ENCODE data around the gene POLR3B.
A peak's percentile ranks its signal among the peaks of the same experiment; 100 is the strongest.
"Not testable (repeated sequence)": the region's sequence is repeated elsewhere in the genome, so short reads cannot be mapped to it uniquely, and the experiment has no call there.

The POLR3B gene

DNA sequence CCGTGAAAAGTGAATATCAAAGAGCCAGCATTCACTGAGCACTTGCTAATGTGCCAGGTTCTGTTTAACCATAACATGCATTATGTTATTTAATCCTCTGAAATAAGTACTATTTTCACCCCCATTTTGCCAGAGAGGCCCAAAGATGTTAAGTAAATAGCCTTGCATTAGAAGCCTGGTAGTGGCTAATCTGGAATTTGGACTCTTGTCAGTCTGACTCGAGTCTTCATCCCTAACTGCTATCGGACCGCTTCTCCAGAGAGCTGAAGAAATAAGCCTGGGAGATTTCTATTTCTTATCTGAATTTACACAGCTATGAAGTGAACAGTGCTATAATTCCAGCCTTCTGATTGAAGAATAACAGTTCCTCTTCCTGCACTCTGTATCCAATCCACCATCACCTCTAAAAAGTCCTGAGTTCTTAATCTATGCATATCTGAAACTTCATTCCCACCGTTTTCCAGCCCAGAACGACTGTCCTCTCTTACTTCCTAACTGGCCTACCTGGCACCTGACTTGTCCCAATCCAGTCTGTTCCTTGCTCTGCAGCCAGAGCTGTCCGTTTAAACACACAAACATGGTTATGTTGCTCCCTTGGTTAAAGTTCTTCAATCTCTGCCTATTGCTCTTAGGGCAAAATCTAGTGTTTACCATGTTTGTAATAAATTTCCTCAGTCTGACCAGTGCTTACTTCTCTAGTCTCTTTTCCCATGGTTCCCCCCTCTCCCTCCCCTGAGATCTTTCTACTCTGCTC, 2.3 kb downstream of the POLR3B start:
- Mint-ChIP-seq H3K4me3 (no peak overlapping the region), H3K27me3 (no peaks in the 10 kb centered on the region), H3K27ac (no peak overlapping the region), H3K36me3 (peaks cover 12% of the 10 kb centered on the region in 2 donors), H3K4me1 (peaks cover 8 to 16% of the 10 kb centered on the region in 2 donors), H3K9me3 (no peaks in the 10 kb centered on the region)
- no peak for DNase-seq
- no peak for ATAC-seq (replicated peaks)

GRCh38 chr12:106360400-106360994, 2.9 kb downstream of the POLR3B start:
- Mint-ChIP-seq H3K36me3 (peaks cover 16 to 18% of the 10 kb centered on the region in 2 donors), H3K27ac (no peak overlapping the region), H3K27me3 (no peaks in the 10 kb centered on the region), H3K9me3 (no peaks in the 10 kb centered on the region), H3K4me1 (peaks cover 8 to 16% of the 10 kb centered on the region in 2 donors), H3K4me3 (no peak overlapping the region)
- DNase-seq = no peak
- no peak for ATAC-seq (replicated peaks)

GRCh38 chr12:106362971-106363370, 5.4 kb downstream of the POLR3B start:
- H3K36me3 Mint-ChIP-seq = peaks cover 16 to 18% of the 10 kb centered on the region in 2 donors

DNA sequence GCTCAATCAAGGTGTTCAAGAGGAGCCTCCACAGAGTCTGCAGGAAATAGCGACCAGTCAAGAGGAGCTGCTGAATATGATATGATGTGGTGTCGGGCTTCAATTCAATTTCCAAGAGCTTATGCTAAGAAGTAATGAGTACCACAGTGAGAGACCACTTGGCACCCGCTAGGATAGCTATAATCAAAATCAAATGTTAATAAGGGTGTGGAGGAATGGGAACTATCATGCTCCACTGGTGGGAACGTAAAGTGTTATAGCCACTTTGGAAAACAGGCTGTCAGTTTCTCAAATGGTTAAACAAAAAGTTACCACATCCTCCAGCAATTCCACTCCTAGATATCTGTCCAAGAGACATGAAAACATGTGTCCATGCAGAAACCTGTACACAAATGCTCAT, 6.7 kb downstream of the POLR3B start:
- no peak overlapping the region for H3K27ac Mint-ChIP-seq
- H3K27me3 Mint-ChIP-seq = no peaks in the 10 kb centered on the region
- H3K36me3 Mint-ChIP-seq = peaks cover 15 to 21% of the 10 kb centered on the region in 2 donors
- no peaks in the 10 kb centered on the region for H3K9me3 Mint-ChIP-seq
- no peaks in the 10 kb centered on the region for H3K4me1 Mint-ChIP-seq
- no peak for DNase-seq
- H3K4me3 Mint-ChIP-seq = no peak overlapping the region
- ATAC-seq (replicated peaks) = no peak

More at GRCh38 chr12:106362971-106363370, 5.4 kb downstream of the POLR3B start:
- Mint-ChIP-seq H3K4me3 (no peak overlapping the region), H3K9me3 (no peaks in the 10 kb centered on the region), H3K27ac (no peak overlapping the region), H3K4me1 (peaks cover 3 to 9% of the 10 kb centered on the region in 2 donors), H3K27me3 (no peaks in the 10 kb centered on the region)
- no peak for DNase-seq
- no peak for ATAC-seq (replicated peaks)

DNA sequence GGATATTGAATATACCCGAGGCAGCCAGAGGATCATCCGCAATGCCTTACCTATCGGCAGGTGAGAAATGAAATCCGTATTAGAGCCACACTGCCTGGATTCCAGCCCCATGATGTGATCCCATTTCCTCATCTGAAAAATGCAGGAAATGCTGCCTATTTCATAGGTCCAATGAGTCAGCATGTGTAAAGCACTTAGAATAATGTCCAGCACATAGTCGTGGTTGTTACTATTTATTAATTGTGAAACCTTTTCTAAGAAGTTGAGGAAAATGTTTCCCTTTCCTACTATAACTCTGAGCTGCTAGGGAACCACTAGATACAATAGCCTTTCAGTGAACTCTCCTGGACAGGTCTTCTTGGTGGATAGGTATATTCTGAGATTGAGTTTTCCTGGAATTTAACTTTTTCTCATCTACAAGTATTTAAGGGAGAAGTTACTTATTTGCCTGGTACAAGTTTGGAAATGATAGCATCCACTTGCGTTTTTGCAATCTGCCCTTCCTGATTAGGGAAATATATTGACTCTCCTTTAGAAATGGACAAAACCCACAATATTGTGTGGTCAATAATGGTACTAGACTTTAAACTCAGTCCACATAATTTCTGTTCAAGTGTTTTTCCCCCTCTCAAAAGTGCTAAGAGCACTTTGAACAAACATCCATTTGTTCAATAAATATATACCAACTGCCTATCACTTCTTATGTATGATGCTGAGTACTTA, 12.2 kb downstream of the POLR3B start:
- H3K4me1 Mint-ChIP-seq = no peaks in the 10 kb centered on the region
- H3K36me3 Mint-ChIP-seq = peaks cover 39 to 54% of the 10 kb centered on the region in 2 donors

DNA sequence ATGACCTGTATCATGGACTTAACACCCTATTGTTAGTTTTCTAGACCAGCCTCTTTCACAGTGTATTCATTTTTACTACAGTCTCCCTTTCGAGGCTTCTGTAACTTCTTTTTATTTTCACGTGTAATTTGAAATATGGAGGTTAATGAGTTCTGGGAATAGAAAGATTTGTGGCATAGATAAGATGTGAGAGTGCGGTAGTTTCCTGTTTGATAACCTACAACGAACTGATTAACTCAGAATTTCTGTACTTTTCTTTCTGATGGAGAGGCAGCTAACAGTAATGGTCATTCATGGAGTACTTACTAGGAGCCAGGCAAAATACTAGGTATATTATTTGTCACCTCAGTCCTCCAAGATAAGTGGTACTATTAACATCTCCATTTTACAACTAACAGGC, 21.2 kb downstream of the POLR3B start:
- Mint-ChIP-seq H3K36me3 (peaks cover 70 to 91% of the 10 kb centered on the region in 2 donors), H3K9me3 (no peaks in the 10 kb centered on the region), H3K27me3 (no peaks in the 10 kb centered on the region), H3K4me3 (no peak overlapping the region), H3K4me1 (no peaks in the 10 kb centered on the region), H3K27ac (no peak overlapping the region)
- ATAC-seq (replicated peaks) (no peak), DNase-seq (no peak)

More for the DNA sequence above, 12.2 kb downstream of the POLR3B start:
- H3K4me3 Mint-ChIP-seq = no peak overlapping the region
- ATAC-seq (replicated peaks) = no peak
- no peak overlapping the region for H3K27ac Mint-ChIP-seq
- no peaks in the 10 kb centered on the region for H3K27me3 Mint-ChIP-seq
- peaks cover 2 to 3% of the 10 kb centered on the region in 2 donors for H3K9me3 Mint-ChIP-seq
- no peak for DNase-seq

DNA sequence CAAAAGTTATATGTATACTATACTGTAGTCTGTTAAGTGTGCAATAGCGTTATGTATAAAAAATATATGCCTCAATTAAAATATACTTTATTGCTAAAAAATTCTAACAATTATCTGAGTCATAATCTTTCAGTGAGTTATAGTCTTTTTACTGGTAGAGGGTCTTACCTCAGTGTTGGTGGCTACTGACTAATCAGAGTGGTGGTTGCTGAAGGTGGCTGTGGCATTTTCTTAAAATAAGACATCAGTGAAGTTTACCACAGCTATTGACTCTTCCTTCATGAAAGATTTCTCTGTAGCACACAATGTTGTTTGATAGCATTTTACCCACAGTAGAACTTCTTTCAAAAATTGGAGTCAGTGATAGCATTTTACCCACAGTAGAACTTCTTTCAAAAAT, 23.4 kb downstream of the POLR3B start:
- H3K27ac Mint-ChIP-seq = peak overlapping the region; percentile 0
- ATAC-seq (replicated peaks) (no peak), DNase-seq (no peak)
- H3K4me3 Mint-ChIP-seq = no peak overlapping the region
- H3K4me1 Mint-ChIP-seq = no peaks in the 10 kb centered on the region
- no peaks in the 10 kb centered on the region for H3K27me3 Mint-ChIP-seq
- H3K9me3 Mint-ChIP-seq = no peaks in the 10 kb centered on the region
- H3K36me3 Mint-ChIP-seq = peaks cover 61 to 84% of the 10 kb centered on the region in 2 donors

DNA sequence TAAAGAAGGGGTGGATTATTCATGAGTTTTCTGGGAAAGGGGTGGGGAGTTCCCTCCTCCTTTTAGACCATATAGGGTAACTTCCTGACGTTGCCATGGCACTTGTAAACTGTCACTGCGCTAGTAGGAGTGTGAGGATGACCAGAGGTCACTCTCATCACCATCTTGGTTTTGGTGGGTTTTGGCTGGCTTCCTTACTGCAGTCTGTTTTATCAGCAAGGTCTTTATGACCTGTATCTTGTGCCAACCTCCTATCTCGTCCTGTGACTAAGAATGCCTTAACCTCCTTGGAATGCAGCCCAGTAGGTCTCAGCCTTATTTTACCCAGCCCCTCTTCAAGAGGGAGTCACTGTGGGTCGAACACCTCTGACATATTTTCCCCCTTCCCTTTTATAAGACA, 24.3 kb downstream of the POLR3B start:
- DNase-seq; ATAC-seq (replicated peaks); H3K4me1 Mint-ChIP-seq; H3K4me3 Mint-ChIP-seq; H3K27ac Mint-ChIP-seq; H3K27me3 Mint-ChIP-seq; H3K9me3 Mint-ChIP-seq: not testable (repeated sequence)
- H3K36me3 Mint-ChIP-seq = peaks cover 57 to 79% of the 10 kb centered on the region in 2 donors

DNA sequence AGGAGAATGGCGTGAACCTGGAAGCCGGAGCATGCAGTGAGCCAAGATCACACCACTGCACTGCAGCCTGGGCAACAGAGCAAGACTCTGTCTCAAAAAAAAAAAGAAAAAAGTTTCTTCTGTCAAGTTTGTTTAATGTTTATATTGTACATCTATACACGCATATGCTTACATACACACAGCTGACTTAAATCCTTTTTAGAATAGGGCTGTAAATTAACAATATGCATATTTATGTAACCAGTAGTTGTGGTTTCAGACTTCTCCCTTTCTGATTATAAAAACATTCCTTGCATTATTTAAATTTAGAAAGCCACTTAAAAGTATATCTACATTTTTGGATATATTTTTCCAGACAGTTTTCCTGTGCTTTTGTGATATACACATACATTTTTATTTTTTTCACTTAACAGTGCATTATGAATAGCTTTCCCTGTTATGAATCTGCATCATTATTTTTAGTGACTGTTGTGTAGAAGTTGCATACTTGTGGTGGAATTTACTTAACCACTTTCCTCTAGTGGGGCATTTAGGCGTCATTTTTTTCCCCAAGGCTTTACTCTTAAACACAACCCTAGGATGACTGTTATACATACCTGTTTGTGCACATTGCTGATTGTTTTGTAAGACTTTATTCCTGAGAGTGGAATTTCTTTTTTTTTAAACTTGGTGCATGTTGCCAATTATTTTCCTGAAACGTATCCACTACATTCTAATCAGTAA, 29.4 kb downstream of the POLR3B start:
- Mint-ChIP-seq H3K9me3 (no peaks in the 10 kb centered on the region), H3K4me3 (no peak overlapping the region), H3K4me1 (no peaks in the 10 kb centered on the region), H3K36me3 (peaks cover 48 to 59% of the 10 kb centered on the region in 2 donors), H3K27me3 (no peaks in the 10 kb centered on the region), H3K27ac (no peak overlapping the region)
- DNase-seq (no peak), ATAC-seq (replicated peaks) (no peak)

- no peaks in the 10 kb centered on the region for H3K4me1 Mint-ChIP-seq
- no peaks in the 10 kb centered on the region for H3K27me3 Mint-ChIP-seq
- DNase-seq (no peak), ATAC-seq (replicated peaks) (no peak)
- peaks cover 47 to 52% of the 10 kb centered on the region in 2 donors for H3K36me3 Mint-ChIP-seq
- no peak overlapping the region for H3K4me3 Mint-ChIP-seq
- no peaks in the 10 kb centered on the region for H3K9me3 Mint-ChIP-seq
- H3K27ac Mint-ChIP-seq = no peak overlapping the region
Observed at GRCh38 chr12:106387848-106388377, 30.4 kb downstream of the POLR3B start.

DNA sequence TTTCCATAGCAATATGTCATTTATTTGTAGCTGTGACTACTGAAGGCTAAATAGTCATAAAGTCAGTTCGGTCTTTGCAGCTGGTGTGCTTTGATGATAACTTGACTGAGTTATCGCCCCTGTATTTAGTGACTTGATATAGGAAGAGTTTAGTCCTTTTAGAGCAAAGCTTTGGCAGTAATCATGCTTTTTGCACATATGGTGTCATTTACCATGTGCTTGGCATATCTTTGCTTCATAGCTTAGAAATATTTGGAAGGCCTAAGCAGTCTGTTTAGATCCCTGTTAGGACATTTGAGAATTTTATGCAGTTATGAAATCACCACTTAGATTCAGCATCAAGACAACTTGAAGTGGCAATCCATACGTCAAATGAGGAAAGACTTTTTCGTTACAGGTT, 31.6 kb downstream of the POLR3B start:
- no peak for ATAC-seq (replicated peaks)
- H3K36me3 Mint-ChIP-seq = peaks cover 48 to 53% of the 10 kb centered on the region in 2 donors
- no peaks in the 10 kb centered on the region for H3K27me3 Mint-ChIP-seq
- DNase-seq = no peak
- H3K27ac Mint-ChIP-seq = no peak overlapping the region
- H3K9me3 Mint-ChIP-seq = no peaks in the 10 kb centered on the region
- no peaks in the 10 kb centered on the region for H3K4me1 Mint-ChIP-seq
- no peak overlapping the region for H3K4me3 Mint-ChIP-seq

DNA sequence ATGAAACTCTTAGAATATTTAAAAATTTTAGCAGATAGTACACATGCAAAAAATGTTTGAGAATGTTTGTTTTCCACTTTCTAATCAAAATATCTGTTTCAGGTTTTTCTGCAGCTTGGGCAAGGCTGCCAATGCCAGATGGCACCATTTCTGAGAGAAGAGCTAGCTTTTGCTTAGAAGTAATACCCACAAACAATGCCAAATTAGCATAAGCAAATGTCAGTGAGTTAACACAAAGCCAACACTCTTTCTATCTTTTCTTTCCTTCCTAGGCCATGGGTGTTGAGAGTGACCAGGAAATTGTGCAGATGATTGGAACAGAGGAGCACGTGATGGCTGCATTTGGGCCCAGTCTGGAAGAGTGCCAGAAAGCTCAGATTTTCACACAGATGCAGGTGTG, 35.2 kb downstream of the POLR3B start:
- H3K4me1 Mint-ChIP-seq = no peaks in the 10 kb centered on the region
- H3K4me3 Mint-ChIP-seq = no peak overlapping the region
- H3K9me3 Mint-ChIP-seq = no peaks in the 10 kb centered on the region
- no peak overlapping the region for H3K27ac Mint-ChIP-seq
- H3K27me3 Mint-ChIP-seq = no peaks in the 10 kb centered on the region
- ATAC-seq (replicated peaks) (no peak), DNase-seq (no peak)
- peaks cover 59 to 71% of the 10 kb centered on the region in 2 donors for H3K36me3 Mint-ChIP-seq

GRCh38 chr12:106409878-106410277, 52.3 kb downstream of the POLR3B start:
- DNase-seq (no peak), ATAC-seq (replicated peaks) (no peak)
- Mint-ChIP-seq H3K4me1 (no peaks in the 10 kb centered on the region), H3K27ac (no peak overlapping the region), H3K9me3 (no peaks in the 10 kb centered on the region), H3K27me3 (no peaks in the 10 kb centered on the region), H3K4me3 (no peak overlapping the region), H3K36me3 (peaks cover 23 to 54% of the 10 kb centered on the region in 2 donors)

DNA sequence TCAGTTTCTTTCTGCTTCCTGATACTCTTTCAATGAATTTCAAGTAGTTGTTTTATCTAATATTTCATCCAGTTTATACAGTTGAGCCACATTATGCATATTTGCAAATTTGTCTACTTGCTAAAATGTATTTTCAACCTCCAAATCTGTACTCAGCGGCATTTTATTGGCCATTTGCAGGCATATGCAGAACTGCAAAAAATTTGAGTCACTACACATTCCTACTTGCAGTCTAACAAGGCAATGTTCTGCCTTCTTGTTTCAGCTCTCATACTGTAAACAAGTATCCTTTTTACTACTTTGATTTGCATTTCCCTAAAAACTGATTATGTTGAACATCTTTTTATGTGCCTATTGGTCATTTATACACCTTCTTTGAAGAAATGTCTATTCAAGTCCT, 55.0 kb downstream of the POLR3B start:
- Mint-ChIP-seq H3K9me3 (no peaks in the 10 kb centered on the region), H3K27me3 (no peaks in the 10 kb centered on the region), H3K4me1 (no peaks in the 10 kb centered on the region), H3K4me3 (no peak overlapping the region), H3K27ac (no peak overlapping the region), H3K36me3 (peaks cover 37 to 66% of the 10 kb centered on the region in 2 donors)
- no peak for DNase-seq
- ATAC-seq (replicated peaks) = no peak

Measured in stimulated activated naive B cell treated with anti-CD40 and anti-IgM and Interleukin-4, amounts not matched to agents 10 μg/mL and 1 μg/mL and 100 μg/mL, for 72 hours (primary cell).